IMR-90 (cell line): ENCODE data around the gene DHCR24. TPM values are rescaled to one million over a fixed set of nuclear protein-coding genes. Genes with fewer than 3 reads are reported as not detected.

Experiments
- ATAC-seq: fragments of 200-7000 bp; cut with Tn5 transposase; 2 replicates; pipeline ENCODE4 v1.9.1; 2020; ENCODE audit warnings: low read depth, mild to moderate bottlenecking, moderate library complexity
- BruUV-seq: library from RNA; stranded (reverse); fragments of 400-500 nt; replicated peaks from 2 replicates; lab custom pipeline; 2021; lab: Mats Ljungman, UMichigan
- CTCF ChIA-PET: fragments of 300-600 bp; formaldehyde crosslinking; extraction: SDS; loops from one replicate; lab custom pipeline; 2021; ENCODE audit warnings: antibody characterized with exemption; lab: Yijun Ruan, JAX
- POLR2A ChIA-PET: fragments of 300-600 bp; sonication (Branson Sonifier 250); formaldehyde crosslinking; loops from one replicate; lab custom pipeline; 2022; ENCODE audit warnings: antibody characterized with exemption; ENCODE audit not compliant: unreplicated experiment; lab: Charles Lee
- DNase-seq: peaks from one replicate; pipeline ENCODE4 v3.0.0; 2013
- H2AFZ ChIP-seq: replicated peaks from 2 replicates; pipeline ENCODE3; 2013; ENCODE audit warnings: low read length, mild to moderate bottlenecking; ENCODE audit not compliant: poor library complexity
- H2AK5ac ChIP-seq: 2 replicates; pipeline ENCODE4 v1.6.1; 2013; ENCODE audit warnings: low read depth, low read length, inconsistent platforms
- H2AK9ac ChIP-seq: replicated peaks from 2 replicates; pipeline ENCODE3; 2013; ENCODE audit warnings: mild to moderate bottlenecking, low read depth, low read length, moderate library complexity; ENCODE audit not compliant: poor library complexity
- H2BK120ac ChIP-seq: 2 replicates; pipeline ENCODE4 v1.6.1; 2013; ENCODE audit warnings: low read depth, low read length, inconsistent platforms
- H2BK15ac ChIP-seq: 3 replicates; pipeline ENCODE4 v1.6.1; 2013; ENCODE audit warnings: low read depth, low read length, inconsistent platforms
- H2BK20ac ChIP-seq: 2 replicates; pipeline ENCODE4 v1.6.1; 2013; ENCODE audit warnings: low read depth, mild to moderate bottlenecking, inconsistent platforms, low read length, moderate library complexity
- H2BK5ac ChIP-seq: 2 replicates; pipeline ENCODE4 v1.6.1; 2013; ENCODE audit warnings: mild to moderate bottlenecking, low read depth, low read length, inconsistent platforms; ENCODE audit not compliant: poor library complexity, severe bottlenecking
- H3K14ac ChIP-seq: replicated peaks from 2 replicates; pipeline ENCODE4 v1.6.1; 2013; ENCODE audit warnings: low read depth, low read length, inconsistent platforms
- H3K18ac ChIP-seq: 2 replicates; pipeline ENCODE4 v1.6.1; 2013; ENCODE audit warnings: low read depth, low read length, control low read depth
- H3K23ac ChIP-seq: 2 replicates; pipeline ENCODE4 v1.6.1; 2013; ENCODE audit warnings: low read depth, low read length, inconsistent platforms
- H3K27ac ChIP-seq: 2 replicates; pipeline ENCODE4 v1.5.1; 2013; ENCODE audit warnings: mild to moderate bottlenecking, control low read depth, low read length; ENCODE audit not compliant: insufficient read depth
- H3K27me3 ChIP-seq: 2 replicates; pipeline ENCODE4 v1.6.1; 2013; ENCODE audit warnings: low read length; ENCODE audit not compliant: control insufficient read depth, insufficient read depth
- H3K36me3 ChIP-seq: 2 replicates; pipeline ENCODE4 v1.6.1; 2013; ENCODE audit warnings: low read length, mixed read lengths; ENCODE audit not compliant: control insufficient read depth, insufficient read depth
- H3K4ac ChIP-seq: 2 replicates; pipeline ENCODE4 v1.6.1; 2013; ENCODE audit warnings: low read depth, low read length, inconsistent platforms
- H3K4me1 ChIP-seq: 2 replicates; pipeline ENCODE4 v1.6.1; 2013; ENCODE audit warnings: low read length, mixed read lengths; ENCODE audit not compliant: control insufficient read depth, insufficient read depth
- H3K4me2 ChIP-seq: 2 replicates; pipeline ENCODE4 v1.6.1; 2013; ENCODE audit warnings: low read depth, mild to moderate bottlenecking, control low read depth, low read length, moderate library complexity
- H3K4me3 ChIP-seq: 2 replicates; pipeline ENCODE4 v1.5.1; 2013; ENCODE audit warnings: low read depth, mild to moderate bottlenecking, control low read depth, low read length, moderate library complexity; ENCODE audit not compliant: insufficient read depth
- H3K56ac ChIP-seq: 2 replicates; pipeline ENCODE4 v1.6.1; 2013; ENCODE audit warnings: low read length, inconsistent platforms; ENCODE audit not compliant: insufficient read depth; ENCODE audit errors: extremely low read depth
- H3K79me1 ChIP-seq, 2 experiments: 2 replicates each; pipeline ENCODE4 v1.6.1; 2013; ENCODE audit warnings: low read length in 2 of 2, inconsistent platforms in 1 of 2, low read depth in 1 of 2
- H3K9ac ChIP-seq: 2 replicates; pipeline ENCODE4 v1.6.1; 2013; ENCODE audit warnings: low read depth, low read length, control low read depth
- H3K9me1 ChIP-seq: 2 replicates; pipeline ENCODE4 v1.6.1; 2013; ENCODE audit warnings: low read length, inconsistent platforms; ENCODE audit not compliant: insufficient read depth
- H3K9me3 ChIP-seq: 2 replicates; pipeline ENCODE4 v1.6.1; 2013; ENCODE audit warnings: low read length; ENCODE audit not compliant: control insufficient read depth, insufficient read depth
- H4K20me1 ChIP-seq: 2 replicates; pipeline ENCODE4 v1.6.1; 2013; ENCODE audit warnings: low read length, inconsistent platforms; ENCODE audit not compliant: insufficient read depth
- H4K5ac ChIP-seq: 2 replicates; pipeline ENCODE4 v1.6.1; 2013; ENCODE audit warnings: mild to moderate bottlenecking, low read depth, low read length, control low read depth
- H4K8ac ChIP-seq, 2 experiments: 2 replicates each; pipeline ENCODE4 v1.6.1; 2013; ENCODE audit warnings: low read depth in 2 of 2, low read length in 2 of 2, control low read depth in 1 of 2, inconsistent platforms in 1 of 2
- H4K91ac ChIP-seq: 2 replicates; pipeline ENCODE4 v1.6.1; 2013; ENCODE audit warnings: low read depth, low read length, inconsistent platforms; ENCODE audit not compliant: insufficient read depth
- BHLHE40 ChIP-seq: fragments of 150-350 bp; IDR thresholded peaks from 2 replicates; pipeline ENCODE4 v1.6.1; 2016; ENCODE audit warnings: mild to moderate bottlenecking, low read depth, low read length
- CEBPB ChIP-seq: IDR thresholded peaks from 2 replicates; pipeline ENCODE4 v1.6.1; 2012; ENCODE audit warnings: low read depth, low read length, improper control_type of control experiment
- CHD1 ChIP-seq: IDR thresholded peaks from 2 replicates; pipeline ENCODE4 v1.6.1; 2012; ENCODE audit warnings: low read depth, low read length, improper control_type of control experiment
- CTCF ChIP-seq: conservative IDR thresholded peaks from 2 replicates; pipeline ENCODE4 v1.5.1; 2012; ENCODE audit warnings: mild to moderate bottlenecking, low read depth, low read length, improper control_type of control experiment
- ELK1 ChIP-seq: fragments of 150-350 bp; IDR thresholded peaks from 2 replicates; pipeline ENCODE4 v1.6.1; 2016; ENCODE audit warnings: low read depth, mild to moderate bottlenecking, low read length, moderate library complexity, borderline replicate concordance
- FOS ChIP-seq: fragments of 150-350 bp; IDR thresholded peaks from 2 replicates; pipeline ENCODE4 v1.6.1; 2016; ENCODE audit warnings: low read depth, low read length
- MAFK ChIP-seq: IDR thresholded peaks from 2 replicates; pipeline ENCODE4 v1.6.1; 2012; ENCODE audit warnings: low read depth, low read length, improper control_type of control experiment
- MAZ ChIP-seq: IDR thresholded peaks from 2 replicates; pipeline ENCODE4 v1.6.1; 2012; ENCODE audit warnings: low read depth, mild to moderate bottlenecking, low read length, improper control_type of control experiment, moderate library complexity, borderline replicate concordance
- MXI1 ChIP-seq: IDR thresholded peaks from 2 replicates; pipeline ENCODE4 v1.6.1; 2012; ENCODE audit warnings: low read depth, mild to moderate bottlenecking, low read length, moderate library complexity, borderline replicate concordance
- NFE2L2 ChIP-seq: fragments of 150-350 bp; IDR thresholded peaks from 2 replicates; pipeline ENCODE4 v1.6.1; 2016; ENCODE audit warnings: low read depth, mild to moderate bottlenecking, low read length
- POLR2A ChIP-seq: IDR thresholded peaks from 2 replicates; pipeline ENCODE4 v1.6.1; 2012; ENCODE audit warnings: mild to moderate bottlenecking, low read depth, low read length
- RAD21 ChIP-seq: IDR thresholded peaks from 2 replicates; pipeline ENCODE4 v1.6.1; 2012; ENCODE audit warnings: low read length, improper control_type of control experiment
- RCOR1 ChIP-seq: IDR thresholded peaks from 2 replicates; pipeline ENCODE4 v1.6.1; 2012; ENCODE audit warnings: mild to moderate bottlenecking, low read length, improper control_type of control experiment; ENCODE audit not compliant: insufficient replicate concordance
- RFX5 ChIP-seq: IDR thresholded peaks from 2 replicates; pipeline ENCODE4 v1.8.0; 2012; ENCODE audit warnings: low read depth, mild to moderate bottlenecking, low read length, moderate library complexity
- SMC3 ChIP-seq: fragments of 150-350 bp; IDR thresholded peaks from 2 replicates; pipeline ENCODE4 v1.6.1; 2016; ENCODE audit warnings: low read depth, mild to moderate bottlenecking, antibody characterized with exemption, low read length, moderate library complexity
- USF2 ChIP-seq: fragments of 150-350 bp; IDR thresholded peaks from 2 replicates; pipeline ENCODE4 v1.6.1; 2017; ENCODE audit warnings: mild to moderate bottlenecking, antibody characterized with exemption, low read length, low read depth
- WGBS, 2 experiments: methylation state at CpG; one replicate each; pipeline versions ENCODE4 v1.1.5 to v1.1.7; 2013; ENCODE audit warnings: missing lambda C conversion rate in 2 of 2; ENCODE audit not compliant: insufficient read length in 1 of 2; ENCODE audit errors: extremely low coverage in 2 of 2; 5-methylcytosine and 5-hydroxymethylcytosine counted together
- dilution Hi-C: fragments of 300-500 bp; cut with HindIII; formaldehyde crosslinking; loops from one replicate; pipeline ENCODE4 v1.14.3; 2018; ENCODE audit warnings: low sequenced_read_pairs; ENCODE audit not compliant: unreplicated experiment
- in situ Hi-C: fragments of 300-500 bp; cut with MboI; formaldehyde crosslinking; loops from 3 replicates; pipeline ENCODE4 v1.14.3; 2019; ENCODE audit warnings: low sequenced_read_pairs, inconsistent platforms, mixed read lengths
- intact Hi-C: fragments of 100-400 bp; cut with micrococcal nuclease; formaldehyde crosslinking; loops from 2 replicates; pipeline ENCODE4 v1.10.0; 2022
- polyA plus RNA-seq, 3 experiments: library from polyadenylated mRNA; depleted of rRNA; stranded (reverse); fragments of >200 nt; gene quantifications; 2 replicates each; pipeline ENCODE4 v1.2.3, GENCODE V29; 2012; ENCODE audit warnings: low replicate concordance in 1 of 3
- total RNA-seq: library from RNA; depleted of rRNA; stranded (reverse); fragments of >200 nt; gene quantifications from 2 replicates; pipeline ENCODE4 v1.2.3, GENCODE V29; 2012

Gene DHCR24
- total and polyA plus RNA-seq, 2 of the 4 experiments (the other 2 are of a cell fraction), result 130 to 194 TPM

- H4K8ac ChIP-seq, result no peak overlapping the region
- no peaks in the 10 kb centered on the region for H3K36me3 ChIP-seq
- BruUV-seq, result no TSS peak
- no CpG with 5 or more reads among the region's 6 CpGs for WGBS, 2 experiments
- H3K4ac ChIP-seq, result no peak overlapping the region
- no peak overlapping the region for H2BK15ac ChIP-seq
- no peak overlapping the region for H3K27ac ChIP-seq
- H3K4me2 ChIP-seq, result no peak overlapping the region
- DNase-seq (peak; percentile 4), ATAC-seq (no peak)
- H4K5ac ChIP-seq, result no peak overlapping the region
- H3K9me1 ChIP-seq, result 0 out of 2 replicates have a peak, but pooled peaks cover 7% of the 10 kb centered on the region
- H2BK120ac ChIP-seq, result no peak overlapping the region
- ChIA-PET POLR2A (no interaction called here), CTCF (no interaction called here)
- in situ Hi-C loops (no loop called here), intact Hi-C loops (no loop called here), dilution Hi-C loops (no loop called here)
- no peak overlapping the region for H3K14ac ChIP-seq
- H3K56ac ChIP-seq, result no peak overlapping the region
- H3K23ac ChIP-seq, result no peak overlapping the region
- H4K91ac ChIP-seq, result no peak overlapping the region
- no peak overlapping the region for H2AK5ac ChIP-seq
- H4K20me1 ChIP-seq, result no peaks in the 10 kb centered on the region
- H2BK5ac ChIP-seq, result no peak overlapping the region
- H3K9ac ChIP-seq, result no peak overlapping the region
- no peak overlapping the region for H3K4me3 ChIP-seq
- peak overlapping the region; percentile 55 for H2AFZ ChIP-seq
- TF ChIP-seq BHLHE40 (no peak), FOS (no peak), RAD21 (no peak), POLR2A (no peak), MXI1 (no peak), MAZ (no peak), NFE2L2 (no peak), CTCF (no peak), RCOR1 (no peak), CEBPB (no peak), MAFK (no peak), RFX5 (no peak), CHD1 (no peak), SMC3 (no peak), ELK1 (no peak), USF2 (no peak)
- H3K27me3 ChIP-seq, result peaks cover 28% of the 10 kb centered on the region
- no peaks in the 10 kb centered on the region for H3K79me1 ChIP-seq
- H2BK20ac ChIP-seq, result no peak overlapping the region
- no peak overlapping the region for H2AK9ac ChIP-seq
- H3K18ac ChIP-seq, result no peak overlapping the region
- no peaks in the 10 kb centered on the region; the same call in 1 of the 2 replicates for H3K4me1 ChIP-seq
- H3K9me3 ChIP-seq, result no peaks in the 10 kb centered on the region
Measured at GRCh38 chr1:54804471-54805132, 82.4 kb downstream of the DHCR24 start.
